Heart left ventricle (tissue), 13 donors: ENCODE measurements around the gene SLC10A7.

Experiments
- CTCF ChIP-seq, 12 donors: fragments of 200-600 bp; sonication (generic) in 4 of 12; IDR thresholded peaks; one replicate each; pipeline versions ENCODE4 v1.5.0 to v1.8.0; 2018 to 2022; ENCODE audit warnings: antibody characterized with exemption in 12 of 12, mild to moderate bottlenecking in 5 of 12
- POLR2A ChIP-seq, 2 donors: fragments of 450-650 bp; IDR thresholded peaks; one replicate each; pipeline ENCODE4 v1.6.1; 2017; ENCODE audit warnings: antibody characterized with exemption in 2 of 2, mild to moderate bottlenecking in 2 of 2, moderate library complexity in 2 of 2
- donor health status: ischemic (EF 13 %, LVEDD 7.1; RV severe dilation, severe dysfunction).
- donor health status: DM: no; HTN: yes; CAD: no.
- donor health status: DM: no; HTN: no; CAD: no.
- donor health status: ischemic (EF 25% LVEDD 6.9; RV normal size, moderate dysfunction).
- donor health status: ischemic (EF 25% LVEDD 5.7; RV mildly dilated, moderate dysfunction).
- donor health status: ischemic (EF 35%, LVEDD 5.7; RV mildly dilated, moderate dysfunction).
- donor health status: nonischemic (EF 11% LVEDD 7.7; RV severe dilation, severe dysfunction).
- donor health status: DM: yes; HTN: yes; CAD: no.
- donor health status: PGD.
- donor health status: ischemic (EF 29% LVEDD 5.4; RV normal size, mild dysfunction).
- donor health status: nonischemic (EF 23%, LVEDD 6.1; RV moderate dilation, normal function).

- TF ChIP-seq CTCF (IDR thresholded peaks at IDR 0.05) (no peak), POLR2A (IDR thresholded peaks at IDR 0.05) (no peak)
These were observed 31.6 kb downstream of the SLC10A7 start for GRCh38 chr4:146490106-146490505.
